HG03457 (cell line): ENCODE measurements around the gene SLFN13.
"Not testable (repeated sequence)": the region's sequence is repeated elsewhere in the genome, so short reads cannot be mapped to it uniquely, and the experiment has no call there.

ENCODE experiments used
- ATAC-seq: cut with Tn5 transposase; IDR thresholded peaks from one replicate; pipeline ENCODE4 v1.9.1; 2021; ENCODE audit warnings: moderate number of reproducible peaks; ENCODE audit not compliant: unreplicated experiment

The SLFN13 gene

GRCh38 chr17:35448214-35448898 lies at the start of gene SLFN13:
Gene SLFN13 (minus strand): TSS chr17:35448766. CDS start chr17:35445680, 3,086 bp downstream.
- ATAC-seq, result peak; percentile 58

DNA sequence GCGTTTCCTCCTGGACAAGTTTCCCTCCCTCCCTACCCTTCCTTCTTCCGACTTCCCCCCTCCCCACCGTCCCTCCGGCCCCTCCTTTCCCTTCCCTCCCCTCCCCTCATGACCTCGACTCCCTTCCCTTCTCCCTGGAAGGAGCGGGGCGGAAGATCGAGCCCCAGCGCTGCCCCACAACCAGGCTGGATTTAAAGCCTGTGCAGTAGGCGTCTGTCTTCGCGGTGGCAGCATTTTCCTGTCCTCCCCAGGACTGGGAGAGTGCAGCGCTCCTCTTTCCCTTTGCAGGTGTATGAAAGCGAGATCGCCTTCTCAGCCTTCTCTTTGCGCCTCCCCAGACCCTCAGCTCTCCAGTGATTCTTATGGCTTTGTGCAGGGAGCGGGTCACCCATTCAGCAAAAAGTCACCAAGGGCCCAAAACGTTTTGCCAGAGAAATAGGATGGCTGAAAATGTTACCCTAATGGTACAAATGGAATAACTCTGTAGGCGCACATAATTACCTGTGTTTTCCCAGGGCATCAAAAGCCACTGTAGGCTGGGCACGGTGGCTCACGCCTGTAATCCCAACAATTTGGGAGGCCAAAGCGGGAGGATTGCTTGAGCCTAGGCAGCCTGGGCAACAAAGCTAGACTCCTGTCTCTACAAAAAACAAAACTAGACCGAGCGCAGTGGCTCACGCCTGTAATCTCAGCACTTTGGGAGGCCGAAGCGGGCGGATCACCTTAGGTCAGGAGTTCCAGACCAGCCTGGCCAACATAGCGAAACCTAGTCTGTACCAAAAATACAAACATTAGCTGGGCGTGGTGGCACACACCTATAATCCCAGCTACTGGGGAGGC lies 48.1 kb upstream of the SLFN13 start:
- ATAC-seq, result no peak

GRCh38 chr17:35493040-35493439 lies 44.5 kb upstream of the SLFN13 start:
- no peak for ATAC-seq

GRCh38 chr17:35491417-35491816 lies 42.9 kb upstream of the SLFN13 start:
- no peak for ATAC-seq

DNA sequence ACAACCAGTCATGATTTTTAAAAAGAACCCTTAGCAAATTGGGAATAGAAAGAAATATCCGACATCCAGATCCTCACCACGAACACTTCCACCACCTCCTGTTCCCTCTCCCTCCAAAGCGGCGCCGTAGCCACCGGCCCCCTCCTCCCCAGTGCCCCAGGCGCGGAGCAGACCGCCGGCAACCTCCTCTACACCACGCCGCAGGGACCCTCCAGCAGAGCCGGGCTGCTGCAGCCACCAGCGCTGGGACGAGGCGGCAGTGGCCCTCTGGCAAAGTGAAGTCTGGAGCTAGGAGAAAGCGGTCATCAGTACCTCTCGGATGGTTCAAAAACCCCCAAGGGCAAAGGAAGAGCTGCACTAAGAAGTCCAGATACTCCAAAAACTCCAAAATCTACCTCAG lies 41.4 kb upstream of the SLFN13 start:
- ATAC-seq, result no peak

GRCh38 chr17:35488991-35489390 lies 40.4 kb upstream of the SLFN13 start:
- ATAC-seq, result no peak

DNA sequence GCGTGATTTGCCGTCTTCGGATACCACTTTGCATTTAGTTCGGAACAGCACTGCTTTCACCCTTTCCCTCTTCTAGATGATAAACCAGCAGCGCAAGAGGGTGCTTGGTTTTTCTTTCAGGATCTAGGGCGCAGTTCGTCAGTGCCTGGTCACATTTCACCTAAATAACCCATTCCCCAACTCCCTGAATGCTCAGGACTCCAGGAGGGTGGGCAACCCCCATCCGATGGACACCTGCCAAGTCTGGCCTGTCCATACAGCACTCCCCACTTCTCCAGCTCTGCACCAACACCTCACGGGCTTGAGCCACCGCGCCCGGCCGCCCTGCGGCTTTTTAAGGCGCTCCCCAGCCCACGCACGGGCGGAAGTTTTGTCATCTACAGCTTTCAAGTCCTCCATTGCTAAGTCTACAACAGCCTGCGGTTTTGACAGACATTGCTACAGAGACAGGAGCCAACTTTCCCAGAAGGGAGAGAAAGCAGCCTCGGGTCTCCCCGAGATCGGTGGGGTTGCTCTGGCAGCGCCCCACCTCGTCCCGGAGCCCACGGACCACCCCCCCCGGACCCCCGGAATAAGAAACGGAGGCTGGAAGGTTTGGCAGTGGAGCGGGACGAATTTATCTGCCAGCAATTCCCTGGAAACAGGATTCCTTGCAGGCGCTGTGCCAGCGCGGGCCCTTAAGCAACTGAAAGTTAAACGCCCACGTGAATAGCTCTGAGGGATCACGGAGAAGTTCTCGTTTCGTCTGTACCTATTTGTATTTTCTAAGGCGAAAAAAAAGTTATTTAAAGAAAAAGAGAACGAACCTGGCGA lies 38.6 kb upstream of the SLFN13 start:
- ATAC-seq, result no peak

DNA sequence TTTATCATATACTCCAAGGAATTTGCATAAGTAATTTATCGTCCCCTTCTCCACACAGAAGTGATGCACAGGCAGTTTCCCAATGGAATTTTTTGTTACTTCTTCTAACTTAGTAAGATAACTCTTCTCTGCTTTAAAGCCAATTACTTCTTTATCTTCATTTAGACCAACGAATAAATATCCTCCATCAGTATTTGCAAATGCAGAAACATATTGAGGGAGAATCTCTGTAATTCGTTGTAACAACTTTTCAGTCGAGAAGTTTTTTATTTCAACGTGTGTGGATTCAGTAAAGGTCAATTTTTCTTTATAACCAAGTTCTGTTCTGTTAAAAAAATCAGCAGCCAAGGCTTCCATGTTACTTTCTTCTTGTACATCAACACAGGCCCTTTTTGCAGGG lies 30.7 kb upstream of the SLFN13 start:
- ATAC-seq, result no peak

DNA sequence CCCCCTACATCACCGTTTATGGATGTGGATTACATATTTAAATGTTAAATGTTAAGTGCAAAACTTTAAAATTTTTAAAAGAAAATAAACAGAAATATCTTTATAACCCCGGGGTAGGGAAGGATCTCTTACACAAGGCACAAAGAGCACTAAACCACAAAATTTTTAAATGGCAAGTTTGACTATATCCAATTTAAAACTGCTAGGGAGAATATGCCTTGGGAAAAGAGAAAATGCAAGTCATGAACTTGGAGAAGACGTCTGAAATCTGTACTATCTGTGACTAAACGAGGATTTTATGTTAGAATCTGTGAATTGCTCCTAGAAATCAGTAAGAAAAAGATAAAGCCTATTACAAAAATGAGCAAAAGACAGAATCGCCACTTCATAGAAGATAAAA lies 28.7 kb upstream of the SLFN13 start:
- ATAC-seq, result no peak

DNA sequence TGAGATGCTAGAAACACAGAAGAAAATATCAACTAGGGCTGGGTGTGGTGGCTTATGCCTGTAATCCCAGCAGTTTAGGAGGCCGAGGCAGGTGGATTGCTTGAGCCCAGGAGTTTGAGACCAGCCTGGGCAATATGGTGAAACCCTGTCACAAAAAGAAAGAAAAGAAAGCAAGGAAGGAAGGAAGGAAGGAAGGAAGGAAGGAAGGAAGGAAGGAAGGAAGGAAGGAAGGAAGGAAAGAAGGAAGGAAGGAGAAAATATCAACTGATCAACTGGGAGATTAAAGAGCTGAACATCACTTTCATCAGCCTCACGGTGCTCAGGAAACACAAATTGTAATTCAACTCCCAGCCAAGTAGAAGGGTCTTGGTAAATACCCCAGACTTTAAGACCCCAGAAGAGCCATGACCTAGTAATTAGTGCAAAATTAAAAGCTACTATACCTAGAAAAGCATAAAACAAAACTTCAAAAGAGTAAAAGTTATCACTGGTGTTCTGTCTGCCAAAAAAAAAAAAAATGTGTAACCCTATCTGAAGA lies 27.8 kb upstream of the SLFN13 start:
- no peak for ATAC-seq

DNA sequence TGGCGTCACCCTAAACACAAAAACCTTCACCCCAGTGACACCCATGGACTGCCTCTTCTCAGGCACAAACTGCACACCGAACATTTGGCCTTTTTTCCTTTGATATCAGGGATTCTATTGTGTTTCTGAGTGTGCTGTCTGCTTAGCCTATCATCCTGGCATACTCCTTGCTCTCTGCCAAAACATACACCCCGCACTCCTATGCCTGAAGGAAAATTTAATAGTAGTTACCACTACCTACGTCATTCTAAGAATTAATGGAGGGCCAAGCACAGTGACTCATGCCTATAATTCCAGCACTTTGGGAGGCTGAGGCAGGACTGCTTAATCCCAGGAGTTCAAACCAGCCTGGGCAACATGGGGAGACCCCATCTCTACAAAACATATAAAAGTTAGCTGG lies 19.9 kb upstream of the SLFN13 start:
- no peak for ATAC-seq

- no peak for ATAC-seq
These were observed 19.3 kb upstream of the SLFN13 start for GRCh38 chr17:35467824-35468223.

DNA sequence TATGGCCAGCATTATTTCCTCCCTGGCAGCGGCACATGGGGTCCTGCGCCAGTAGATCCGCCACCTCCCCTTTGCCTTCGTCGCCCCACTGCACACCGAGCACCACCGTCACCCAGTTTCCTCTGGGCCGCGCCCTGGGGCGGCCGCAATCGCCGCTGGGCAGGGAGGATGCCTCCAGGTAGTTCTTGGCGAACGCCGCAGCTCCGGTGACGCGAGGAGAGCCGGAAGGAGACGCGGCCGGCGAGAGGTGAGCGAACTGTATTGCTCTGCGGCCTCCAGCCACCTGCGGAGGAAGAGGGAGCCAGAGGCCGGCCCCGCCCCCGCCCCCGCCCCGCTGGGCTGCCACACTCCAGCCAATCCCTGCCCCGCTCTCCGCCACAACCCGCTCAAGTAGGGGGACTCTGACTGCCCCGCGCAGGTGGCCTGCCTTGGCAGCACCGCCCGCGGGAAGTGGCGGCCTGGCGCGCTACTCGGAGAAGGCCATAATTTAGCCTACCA lies 11.8 kb upstream of the SLFN13 start:
- ATAC-seq, result peak; percentile 79

- ATAC-seq, result not testable (repeated sequence)
These were observed 5.5 kb upstream of the SLFN13 start for GRCh38 chr17:35454035-35454434.

DNA sequence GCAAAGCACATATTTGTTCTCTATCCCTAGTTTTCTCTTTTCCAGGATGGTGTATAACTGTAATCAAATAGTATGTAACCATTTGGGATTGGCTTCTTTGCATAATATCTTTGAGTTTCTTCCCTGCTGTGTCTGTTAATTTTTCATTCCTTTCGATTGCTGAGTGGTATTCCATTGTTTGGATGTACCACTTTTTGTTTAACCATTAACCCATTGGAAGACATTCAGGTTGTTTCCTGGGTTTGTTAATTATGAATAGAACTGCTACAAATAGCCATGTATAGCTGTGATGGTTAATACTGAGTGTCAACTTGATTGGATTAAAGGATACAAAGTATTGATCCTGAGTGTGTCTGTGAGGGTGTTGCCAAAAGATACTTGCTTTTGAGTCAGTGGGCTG lies 4.6 kb upstream of the SLFN13 start:
- no peak for ATAC-seq

DNA sequence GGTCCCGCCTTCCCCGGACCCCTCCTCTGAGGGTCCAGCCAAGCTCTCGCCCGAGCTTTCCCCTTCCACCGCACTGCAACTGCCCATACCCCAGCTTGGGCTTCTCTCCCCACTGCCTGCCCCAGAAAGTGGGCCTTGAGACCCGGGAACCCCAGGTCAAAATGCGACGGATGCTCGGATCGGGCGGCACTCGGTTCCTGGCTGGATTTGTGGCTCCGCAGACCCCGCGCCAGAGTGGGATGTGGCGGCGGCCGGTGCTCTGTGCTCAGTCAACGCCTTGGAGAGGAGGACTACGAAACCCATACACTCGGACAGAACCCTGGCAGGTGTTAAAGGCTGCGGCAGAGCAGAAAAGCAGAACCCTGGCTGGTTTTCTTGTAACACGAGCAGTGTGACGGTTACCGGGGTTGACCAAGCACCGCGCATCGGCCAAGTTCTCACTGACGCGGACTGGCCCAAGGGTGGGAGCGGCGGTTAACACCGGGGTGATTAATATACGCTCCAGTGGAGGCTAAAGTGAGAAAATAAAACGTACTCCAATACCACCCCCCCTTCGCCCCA lies 885 bp upstream of the SLFN13 start:
- no peak for ATAC-seq

GRCh38 chr17:35448899-35449227 lies 297 bp upstream of the SLFN13 start:
- ATAC-seq, result no peak

GRCh38 chr17:35447499-35447898 lies 1.1 kb downstream of the SLFN13 start:
- no peak for ATAC-seq

DNA sequence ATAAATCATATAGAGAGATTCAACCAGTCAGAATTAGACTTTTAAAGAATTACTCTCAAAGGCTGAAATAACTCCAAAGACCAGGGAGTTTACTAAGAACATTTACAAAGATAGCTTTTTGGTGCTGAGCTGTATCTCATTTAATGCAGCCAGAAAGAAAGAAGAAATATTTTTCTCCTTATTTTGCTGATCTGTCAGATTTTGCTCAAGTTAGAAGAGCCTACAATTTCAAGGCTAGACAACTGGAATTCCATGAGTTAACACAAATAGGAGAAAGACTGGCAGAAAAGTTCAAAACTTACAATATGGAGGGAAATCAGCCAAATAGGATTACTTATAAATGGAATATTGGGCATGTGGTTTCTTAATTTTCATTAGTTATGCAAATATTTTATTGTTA lies 10.1 kb downstream of the SLFN13 start:
- ATAC-seq, result no peak

GRCh38 chr17:35433075-35433894 lies 15.3 kb downstream of the SLFN13 start:
- no peak for ATAC-seq
